Endometrial microvascular endothelial cells (primary cell): ENCODE results near the gene AATK. TPM values are rescaled to one million over a fixed set of nuclear protein-coding genes. Genes with fewer than 3 reads are reported as not detected.

Source experiments
- in situ Hi-C: cut with HindIII; loops from 2 replicates; pipeline ENCODE4 v1.10.0; 2017; ENCODE audit warnings: low sequenced_read_pairs, low pct_unique_long_range_greater_than_20kb; ENCODE audit errors: inconsistent ontology term
- total RNA-seq: library from RNA; depleted of rRNA; stranded (reverse); fragments of >200 nt; gene quantifications from one replicate; pipeline ENCODE4 v1.2.3, GENCODE V29; 2015; ENCODE audit errors: inconsistent ontology term

Gene AATK
- total RNA-seq, 1 donor from 2014 or later, result 3.3 TPM

- in situ Hi-C loops, result no loop called here
Observed at GRCh38 chr17:81136366-81136765, 29.7 kb downstream of the AATK start.

DNA sequence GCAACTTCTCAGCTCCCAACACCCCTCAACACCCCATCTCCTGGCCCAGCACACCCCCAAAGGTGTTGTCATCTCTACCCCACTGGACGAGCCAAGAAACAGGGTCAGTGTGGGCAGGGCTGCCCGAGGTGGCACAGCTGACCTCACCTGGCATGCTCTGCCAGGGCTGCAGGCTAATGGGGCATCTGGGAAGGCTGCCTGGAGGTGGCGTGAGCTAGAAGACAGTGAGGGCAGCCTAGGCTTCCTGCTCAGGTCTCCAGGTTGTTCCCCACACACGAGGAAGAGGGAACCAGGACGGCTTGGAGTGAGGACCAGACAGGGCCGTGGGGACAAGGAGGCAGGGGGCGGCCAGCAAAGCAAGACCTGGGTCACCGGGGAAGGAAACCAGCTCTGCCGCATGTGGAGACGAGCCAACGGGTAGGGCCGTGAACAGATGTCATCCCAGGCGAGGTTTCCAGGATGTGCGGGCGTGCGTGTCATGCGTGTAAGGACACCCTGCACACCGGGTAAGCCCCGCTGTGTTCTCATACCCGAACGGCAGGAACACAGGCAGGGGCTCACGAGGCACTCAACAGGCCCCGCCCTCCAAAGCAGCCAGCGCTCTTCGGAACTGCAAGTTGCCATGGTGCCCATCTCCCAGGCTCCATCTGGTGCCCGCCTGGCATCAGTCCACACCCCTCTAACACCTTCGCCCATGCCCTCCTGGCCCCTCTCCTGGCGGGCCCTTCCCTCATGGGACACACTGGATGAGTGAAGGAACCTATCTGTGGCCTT is 30.3 kb downstream of the AATK start:
- in situ Hi-C loops, result no loop called here

DNA sequence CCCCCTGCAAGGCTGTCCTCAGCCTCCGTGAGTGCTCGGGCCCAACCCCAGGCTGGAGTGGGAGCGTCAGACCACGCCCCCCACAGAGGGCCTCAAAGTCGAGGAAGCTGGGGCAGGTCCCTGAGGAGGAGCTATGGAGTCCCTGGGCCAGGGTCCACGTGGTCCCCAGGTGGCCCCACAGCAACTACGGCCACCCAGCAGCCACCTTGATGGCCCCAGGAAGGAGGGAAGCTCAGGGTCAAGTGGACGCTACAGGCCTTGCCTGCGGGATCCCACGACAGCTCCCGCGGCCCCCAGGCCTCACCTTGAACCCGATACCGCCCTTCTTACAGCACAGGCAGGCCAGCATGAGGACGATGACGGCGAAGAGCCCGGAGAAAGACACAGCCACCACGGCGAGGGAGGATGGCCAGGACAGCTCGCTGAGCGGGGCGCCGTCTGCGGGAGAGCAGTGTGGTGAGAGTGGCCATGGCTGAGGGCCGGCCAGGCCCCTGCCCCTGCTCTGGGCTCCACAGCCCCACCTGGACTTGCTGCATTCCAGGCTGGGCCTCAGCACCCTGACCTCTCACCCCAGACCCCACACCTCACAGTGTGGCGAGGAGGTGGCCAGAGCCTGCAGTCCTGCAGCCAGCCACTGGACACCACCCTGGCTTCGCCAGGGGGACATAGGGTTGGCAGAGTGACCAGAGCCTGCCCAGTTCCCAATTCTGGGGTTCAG is 31.8 kb downstream of the AATK start:
- in situ Hi-C loops, result no loop called here

- in situ Hi-C loops, result no loop called here
Observed at GRCh38 chr17:81132770-81133723, 33.0 kb downstream of the AATK start.

GRCh38 chr17:81132197-81132540 is 33.9 kb downstream of the AATK start:
- in situ Hi-C loops, result no loop called here

GRCh38 chr17:81131486-81132196 is 34.4 kb downstream of the AATK start:
- in situ Hi-C loops, result no loop called here

DNA sequence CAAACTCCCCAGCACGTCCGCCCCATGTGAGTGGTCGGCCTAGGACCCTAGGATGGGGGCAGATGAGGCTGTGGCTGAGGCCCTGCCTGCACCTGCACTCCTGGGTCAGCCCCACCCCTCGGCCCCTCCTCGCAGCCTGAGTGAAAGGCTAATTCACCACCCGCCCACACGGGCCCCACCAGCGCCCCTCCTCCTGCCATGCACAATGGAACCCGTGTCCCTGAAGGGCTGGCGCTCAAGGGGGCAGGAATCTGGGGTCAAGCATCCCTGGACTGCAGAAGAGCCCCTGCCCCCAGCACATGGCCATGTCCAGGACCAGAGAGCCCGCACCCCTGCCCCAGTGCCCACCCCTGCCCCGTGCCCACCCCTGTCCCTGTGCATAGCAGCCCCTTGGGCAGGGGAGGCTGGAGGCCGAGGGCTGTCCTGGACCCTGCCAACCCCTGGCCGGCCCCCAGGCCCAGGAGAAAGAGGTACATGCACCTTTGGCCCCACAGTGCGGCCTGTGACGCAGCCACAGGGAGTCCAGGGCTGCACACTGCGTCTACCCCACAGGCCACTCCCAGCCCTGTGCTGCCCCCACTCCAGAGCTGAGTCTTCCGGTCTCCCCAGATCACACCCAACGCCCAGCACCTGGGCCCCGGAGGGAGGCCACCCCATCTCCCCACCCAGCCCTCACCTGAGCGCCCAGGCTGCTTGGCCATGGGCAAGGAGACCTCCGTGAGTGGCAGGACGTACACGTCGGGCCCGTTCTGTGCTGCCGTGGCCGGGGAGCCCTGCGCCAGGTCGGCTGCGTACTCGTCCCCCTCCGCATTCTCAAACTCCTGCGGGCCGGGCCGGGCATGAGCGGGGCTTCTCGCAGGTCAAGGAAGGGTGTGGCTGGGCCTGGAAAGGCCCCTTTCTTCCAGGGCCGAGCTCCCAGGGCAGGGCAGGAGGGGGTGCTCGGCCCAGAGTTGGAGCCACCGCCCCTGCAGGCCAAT is 35.3 kb downstream of the AATK start:
- in situ Hi-C loops, result no loop called here

- in situ Hi-C loops, result no loop called here
Observed at GRCh38 chr17:81129711-81130367, 36.2 kb downstream of the AATK start.

- in situ Hi-C loops, result no loop called here
Observed at GRCh38 chr17:81129289-81129688, 36.7 kb downstream of the AATK start.

GRCh38 chr17:81128774-81129173 is 37.2 kb downstream of the AATK start:
- in situ Hi-C loops, result no loop called here

DNA sequence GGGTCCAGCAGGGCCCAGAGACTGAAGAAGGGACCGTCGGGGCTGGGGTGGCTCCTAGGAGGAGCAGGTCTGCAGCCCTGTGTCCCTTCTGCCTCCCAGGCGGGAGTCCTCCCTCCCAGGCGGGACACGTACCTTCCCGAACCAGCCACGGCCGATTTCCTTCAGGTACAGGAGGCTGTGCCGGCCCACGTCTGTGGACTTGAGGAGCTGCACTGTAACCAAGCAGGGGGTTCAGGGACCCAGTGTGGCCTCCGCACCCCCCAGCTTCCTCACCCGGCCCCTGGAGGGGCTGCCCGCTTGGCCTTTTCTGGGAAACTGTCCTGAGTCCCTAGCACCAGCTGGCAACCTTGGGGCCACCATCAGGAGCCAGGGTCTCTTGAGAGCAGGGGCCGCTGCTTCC is 37.7 kb downstream of the AATK start:
- in situ Hi-C loops, result no loop called here

- in situ Hi-C loops, result no loop called here
Observed at GRCh38 chr17:81127526-81128177, 38.4 kb downstream of the AATK start.

DNA sequence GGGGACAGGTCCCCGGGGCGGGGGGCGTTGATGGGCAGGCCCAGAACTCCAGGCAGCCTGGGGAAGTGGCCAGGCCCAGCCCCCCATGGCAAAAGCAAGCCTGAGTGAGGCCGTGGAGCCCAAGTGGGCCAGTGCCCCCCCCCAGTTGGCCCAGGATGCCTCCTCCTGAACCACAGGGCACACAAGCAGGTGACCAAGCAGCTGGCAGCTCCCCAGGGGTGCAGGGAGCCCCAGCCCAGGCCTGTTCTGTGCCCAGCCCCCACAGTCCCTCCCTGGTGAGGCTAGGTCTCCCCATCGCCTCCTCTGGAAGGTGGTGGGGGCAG is 38.9 kb downstream of the AATK start:
- in situ Hi-C loops, result no loop called here

- in situ Hi-C loops, result no loop called here
Observed at GRCh38 chr17:81126281-81127132, 39.5 kb downstream of the AATK start.

DNA sequence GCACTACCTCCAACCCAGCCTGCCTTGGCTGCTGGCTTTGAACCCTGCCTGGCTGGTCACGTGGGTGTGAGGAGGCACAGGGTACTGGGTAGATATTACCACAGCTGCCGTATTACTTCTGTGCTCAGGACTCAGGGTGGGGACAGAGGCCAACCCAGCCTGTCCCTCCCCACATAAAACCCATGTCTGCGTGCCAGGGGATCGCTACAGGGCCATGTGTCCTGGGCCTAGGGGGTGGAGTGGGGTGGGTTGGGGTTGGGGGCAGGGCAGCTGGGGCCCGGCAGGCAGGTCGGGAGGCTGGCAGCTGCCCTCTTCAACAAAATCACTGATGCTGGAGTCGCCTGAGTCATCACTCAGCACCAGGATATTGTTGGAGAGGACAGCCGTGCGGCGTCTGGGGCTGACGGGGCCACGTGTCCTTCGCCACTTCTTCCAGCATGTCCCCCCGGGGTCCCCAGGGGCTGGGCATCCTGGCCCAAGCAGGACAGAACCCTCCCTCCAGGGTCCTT is 40.4 kb downstream of the AATK start:
- in situ Hi-C loops, result no loop called here

DNA sequence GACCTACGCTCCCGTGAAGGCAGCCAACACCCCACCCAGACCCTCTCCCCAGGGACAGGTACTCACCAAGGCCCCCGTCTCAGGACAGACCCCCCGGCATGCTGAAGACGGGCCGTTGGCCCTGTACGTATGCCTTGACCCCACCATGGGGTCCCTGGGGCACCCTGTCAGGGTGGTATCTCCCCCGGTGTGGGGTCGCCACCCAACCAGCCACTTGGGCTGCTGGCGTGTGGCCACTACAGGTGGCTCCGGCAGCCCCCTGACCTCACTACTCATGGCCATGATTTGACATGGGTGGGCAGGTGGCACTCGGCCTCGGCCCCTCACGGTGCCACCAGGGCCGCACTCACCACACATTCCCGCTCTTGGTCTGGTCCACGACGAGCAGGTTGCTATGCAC is 41.6 kb downstream of the AATK start:
- in situ Hi-C loops, result no loop called here
